Skeletal muscle cell (primary cell): ENCODE results near the gene OR4K1.
"Not testable (repeated sequence)": the region's sequence is repeated elsewhere in the genome, so short reads cannot be mapped to it uniquely, and the experiment has no call there.

Experiments used
- DNase-seq: peaks from one replicate; pipeline ENCODE4 v3.0.0-alpha.2; 2010; ENCODE audit warnings: low read depth
- H3K4me3 ChIP-seq: 2 replicates; pipeline ENCODE4 v1.5.1; 2011; ENCODE audit warnings: low read depth, mild to moderate bottlenecking, control low read depth, low read length, moderate library complexity

Gene OR4K1, protein sequence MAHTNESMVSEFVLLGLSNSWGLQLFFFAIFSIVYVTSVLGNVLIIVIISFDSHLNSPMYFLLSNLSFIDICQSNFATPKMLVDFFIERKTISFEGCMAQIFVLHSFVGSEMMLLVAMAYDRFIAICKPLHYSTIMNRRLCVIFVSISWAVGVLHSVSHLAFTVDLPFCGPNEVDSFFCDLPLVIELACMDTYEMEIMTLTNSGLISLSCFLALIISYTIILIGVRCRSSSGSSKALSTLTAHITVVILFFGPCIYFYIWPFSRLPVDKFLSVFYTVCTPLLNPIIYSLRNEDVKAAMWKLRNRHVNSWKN

DNA sequence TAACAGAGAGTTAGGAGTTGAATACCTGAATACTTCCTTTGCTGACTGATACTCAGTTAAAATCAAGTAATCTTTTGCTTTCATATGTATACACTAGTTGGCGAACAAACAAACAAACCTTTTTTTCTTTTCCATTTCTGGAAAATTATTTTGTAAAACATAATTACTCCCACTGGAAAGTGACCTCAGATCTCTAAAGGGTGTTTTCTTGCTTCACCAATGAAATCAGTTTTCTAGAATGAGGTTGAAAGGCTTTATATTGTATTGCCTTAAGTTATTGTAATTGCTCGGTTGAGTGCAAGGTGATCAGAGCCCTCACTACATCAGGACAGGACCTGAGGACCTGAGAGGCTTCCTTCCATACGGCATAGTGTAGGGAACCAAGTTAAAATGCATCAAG, at the start of gene OR4K1:
Gene OR4K1 (plus strand): TSS at position 301 of the 400 bp plus-strand sequence. CDS start 4,750 bp downstream, outside the sequence.
- no peak within 1 kb of the TSS for H3K4me3 ChIP-seq
- no peak for DNase-seq

GRCh38 chr14:19895282-19895681, 35.4 kb upstream of the OR4K1 start:
- no peak for DNase-seq
- H3K4me3 ChIP-seq: no peak overlapping the region

DNA sequence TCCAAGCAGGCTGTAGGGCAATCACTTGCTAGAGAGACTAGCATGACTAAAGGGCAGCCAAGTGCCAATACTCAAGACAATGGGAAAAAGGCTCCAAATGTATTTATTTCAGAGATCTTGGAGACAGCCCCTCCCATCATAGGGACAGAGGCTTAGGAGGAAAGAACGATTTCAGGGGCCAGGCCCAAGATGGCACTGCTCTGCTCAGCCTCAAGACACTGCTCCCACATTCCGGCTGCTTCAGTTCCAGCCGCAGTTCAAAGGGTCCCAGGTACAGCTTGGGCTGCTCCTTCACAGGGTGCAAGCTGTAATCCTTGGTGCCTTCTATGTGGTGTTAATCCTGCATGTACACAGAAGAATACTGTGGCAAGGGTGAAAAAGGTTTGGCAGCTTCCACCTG, 29.7 kb upstream of the OR4K1 start:
- DNase-seq: no peak
- H3K4me3 ChIP-seq: no peak overlapping the region

DNA sequence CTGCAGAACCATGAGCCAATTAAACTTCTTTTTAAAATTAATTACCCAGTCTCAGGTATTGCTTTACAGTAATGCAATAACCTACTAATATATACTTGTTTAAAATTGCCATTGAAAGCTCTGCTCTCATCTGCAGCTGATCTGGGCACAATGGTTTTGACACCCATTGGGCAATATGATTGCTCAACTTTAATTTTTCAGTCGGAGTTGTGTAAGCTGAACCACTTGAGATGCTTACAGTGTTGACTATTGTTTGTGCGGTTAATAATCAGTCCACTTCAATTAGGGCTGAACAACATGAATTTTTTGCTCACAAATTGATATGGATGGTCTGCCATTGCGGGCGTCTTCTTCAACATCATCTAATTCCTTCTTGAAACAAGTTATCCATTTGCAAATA, 28.3 kb upstream of the OR4K1 start:
- no peak overlapping the region for H3K4me3 ChIP-seq
- DNase-seq: no peak

- DNase-seq: no peak
- H3K4me3 ChIP-seq: no peak overlapping the region
Observed at GRCh38 chr14:19906665-19907064, 24.1 kb upstream of the OR4K1 start.

DNA sequence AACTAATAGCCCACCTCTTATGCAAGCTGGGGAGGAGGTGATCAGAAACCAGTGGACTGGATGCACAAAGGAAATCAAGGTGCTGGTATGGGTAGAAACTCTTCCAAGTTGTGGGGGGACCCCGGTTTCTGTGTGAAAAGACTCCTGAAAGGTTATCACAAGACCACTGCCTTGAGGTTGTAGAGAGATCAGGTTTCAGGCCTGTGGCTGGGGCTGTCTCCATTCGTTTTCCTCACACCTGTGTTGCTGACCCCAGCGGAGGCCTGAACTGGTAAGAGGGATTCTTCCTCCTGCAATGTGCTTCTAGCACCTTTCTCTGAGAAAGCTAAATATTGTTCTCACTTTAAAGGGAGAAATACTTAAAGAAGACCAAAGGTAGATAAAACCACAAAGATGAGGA, 19.6 kb upstream of the OR4K1 start:
- no peak overlapping the region for H3K4me3 ChIP-seq
- no peak for DNase-seq

- DNase-seq: no peak
- H3K4me3 ChIP-seq: no peak overlapping the region
Observed at GRCh38 chr14:19917243-19917642, 13.5 kb upstream of the OR4K1 start.

- H3K4me3 ChIP-seq: no peak overlapping the region
- no peak for DNase-seq
Observed at GRCh38 chr14:19917955-19918518, 12.7 kb upstream of the OR4K1 start.

- H3K4me3 ChIP-seq: no peak overlapping the region
- DNase-seq: no peak
Observed at GRCh38 chr14:19918553-19919264, 12.0 kb upstream of the OR4K1 start.

DNA sequence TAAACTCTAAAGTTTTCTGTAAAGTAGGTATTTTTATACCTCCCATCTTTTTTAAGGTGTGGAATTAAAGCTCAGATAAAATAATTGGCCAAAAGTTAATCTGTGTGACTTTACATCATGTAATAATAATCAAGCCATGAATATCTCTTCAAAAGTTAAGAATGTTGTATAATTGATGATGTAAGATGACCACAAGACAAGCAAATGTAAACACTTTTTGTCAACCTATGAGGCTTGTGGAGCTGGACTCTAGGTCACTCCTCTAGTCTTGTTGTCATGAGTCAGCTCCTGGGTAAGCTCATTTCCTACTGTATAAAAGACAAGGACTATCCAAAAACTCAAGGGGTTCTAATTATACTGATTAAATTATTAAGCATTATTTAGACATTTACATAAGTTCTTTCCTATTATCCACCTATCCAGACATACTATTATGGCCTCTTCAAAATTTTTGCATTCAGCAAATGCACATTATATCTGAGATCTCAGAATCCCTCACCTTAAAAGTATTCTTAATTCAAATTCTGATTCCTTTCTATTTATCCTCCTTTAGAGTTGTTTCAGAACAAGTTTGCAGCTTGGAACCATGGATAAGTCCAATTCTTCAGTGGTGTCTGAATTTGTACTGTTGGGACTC, 10.6 kb upstream of the OR4K1 start, which contains the start of gene OR4K5:
Gene OR4K5 (plus strand): TSS at position 587 of the 637 bp plus-strand sequence. CDS start 0 bp downstream, at position 587.
- no peak for DNase-seq

GRCh38 chr14:19941668-19942067, 11.0 kb downstream of the OR4K1 start:
- no peak overlapping the region for H3K4me3 ChIP-seq
- DNase-seq: no peak

More for the DNA sequence above, 10.6 kb upstream of the OR4K1 start, which contains the start of gene OR4K5:
- no peak within 1 kb of the TSS for H3K4me3 ChIP-seq

- no peak overlapping the region for H3K4me3 ChIP-seq
- no peak for DNase-seq
Observed at GRCh38 chr14:19947413-19948090, 16.8 kb downstream of the OR4K1 start.

DNA sequence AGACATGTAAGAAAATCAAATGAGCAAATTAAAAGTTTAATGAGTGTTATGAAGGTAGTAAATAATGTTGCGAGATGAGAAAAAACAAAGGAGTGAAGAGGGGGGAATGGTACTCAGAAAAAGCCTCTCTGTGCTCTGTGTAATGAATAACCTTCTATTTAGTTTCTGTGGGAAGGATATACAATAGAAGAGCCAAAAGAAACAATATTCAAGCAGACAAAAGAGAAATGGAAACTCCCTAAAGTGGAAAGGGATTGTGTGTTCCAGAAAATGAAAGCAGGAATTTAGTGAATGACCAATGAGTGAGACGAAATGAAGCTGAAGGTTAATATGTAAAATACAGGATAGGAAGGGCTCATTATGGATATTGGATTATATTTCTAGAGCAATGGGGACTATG, 18.5 kb downstream of the OR4K1 start:
- no peak overlapping the region for H3K4me3 ChIP-seq
- no peak for DNase-seq

DNA sequence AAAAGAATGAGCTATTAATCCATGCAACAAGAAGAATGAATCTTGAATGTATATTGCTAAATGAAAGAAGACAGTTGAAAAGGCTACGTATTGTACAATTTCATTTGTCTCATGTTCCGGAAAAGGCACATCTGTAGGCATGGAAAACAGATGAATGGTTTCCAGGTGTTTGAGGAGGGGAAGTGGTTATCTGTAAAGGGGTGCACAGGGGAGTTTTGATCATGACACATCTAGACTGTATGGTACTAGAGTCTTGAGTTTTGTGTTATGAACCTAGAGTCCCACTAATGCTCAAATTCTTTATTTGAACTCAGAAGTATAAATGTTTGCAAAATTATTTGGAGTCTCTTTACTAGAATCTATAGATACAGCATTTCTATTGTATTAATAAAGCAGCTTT, 39.0 kb downstream of the OR4K1 start:
- not testable (repeated sequence) for H3K4me3 ChIP-seq

DNA sequence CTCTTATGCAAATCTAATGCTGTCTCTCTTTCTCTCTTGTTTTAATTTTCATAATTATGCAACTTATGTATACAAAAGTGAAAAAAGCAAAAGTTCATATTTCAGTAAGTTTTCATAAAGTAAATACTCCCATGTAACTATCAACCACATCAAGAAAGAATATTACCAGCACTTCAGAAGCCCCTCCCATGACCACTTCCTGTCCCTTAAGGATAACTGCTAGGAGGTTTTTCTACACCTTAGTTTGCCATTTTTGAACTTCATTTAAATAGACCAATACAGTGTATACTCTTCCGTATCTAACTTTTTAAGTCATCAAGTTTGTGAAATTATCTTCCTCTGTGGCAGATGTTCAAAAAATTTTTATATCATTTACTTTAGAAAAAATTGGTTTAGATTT, 44.1 kb downstream of the OR4K1 start:
- no peak overlapping the region for H3K4me3 ChIP-seq
- DNase-seq: no peak

More for the DNA sequence above, 39.0 kb downstream of the OR4K1 start:
- not testable (repeated sequence) for DNase-seq

GRCh38 chr14:19975291-19975690, 44.6 kb downstream of the OR4K1 start, which contains the start of gene OR4K15:
OR4K15 (plus strand) TSS chr14:19975591; CDS start chr14:19975591, 0 bp downstream.
- no peak within 1 kb of the TSS for H3K4me3 ChIP-seq
- DNase-seq: no peak
